Measurements from ENCODE around the gene SLC16A5.
A peak's percentile ranks its signal among the peaks of the same experiment; 100 is the strongest.
"Not testable (repeated sequence)": the region's sequence is repeated elsewhere in the genome, so short reads cannot be mapped to it uniquely, and the experiment has no call there.

The SLC16A5 gene

DNA sequence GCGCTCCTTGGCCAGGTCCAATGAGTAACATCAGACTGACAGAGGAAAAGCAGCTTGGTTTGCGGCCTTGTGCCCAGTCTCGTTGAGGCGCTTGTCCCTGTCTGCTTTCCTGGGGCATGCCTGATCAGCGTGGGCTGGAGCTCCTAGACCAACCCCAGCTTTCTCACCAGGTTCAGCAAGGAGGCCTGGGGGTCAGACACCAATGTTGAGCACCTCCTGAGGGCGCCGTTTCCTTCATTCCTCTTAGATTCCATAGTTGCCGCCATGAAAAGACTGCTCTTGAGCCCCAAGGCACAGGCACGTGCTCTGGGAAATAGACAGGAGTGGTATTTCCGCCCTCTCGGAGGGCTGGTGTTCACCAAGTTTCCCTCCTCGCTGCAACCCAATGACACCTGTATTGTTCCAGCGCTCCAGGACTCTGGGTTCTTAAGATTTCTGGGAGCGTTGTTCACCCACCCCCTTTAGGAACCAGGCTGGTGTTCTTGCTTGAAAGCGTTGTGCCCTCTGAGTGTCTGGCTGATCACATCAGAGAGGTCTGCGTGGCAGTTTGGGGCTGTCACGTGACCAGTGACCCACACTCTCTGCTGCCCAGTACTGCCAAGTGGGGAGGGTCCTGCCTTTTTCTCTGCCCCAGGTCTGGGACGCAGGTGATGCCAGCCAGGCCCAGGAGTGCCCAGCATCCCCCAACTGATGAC, 22.7 kb upstream of the SLC16A5 start:
- DNase-seq: no peak

- no peak for DNase-seq
Measured at GRCh38 chr17:75065562-75066151, 22.1 kb upstream of the SLC16A5 start.

- DNase-seq: no peak
Measured at GRCh38 chr17:75067856-75068255, 19.9 kb upstream of the SLC16A5 start.

GRCh38 chr17:75068750-75069149, 19.0 kb upstream of the SLC16A5 start:
- no peak for DNase-seq

- DNase-seq: no peak
Measured at GRCh38 chr17:75069783-75070182, 18.0 kb upstream of the SLC16A5 start.

GRCh38 chr17:75071478-75072271, 16.1 kb upstream of the SLC16A5 start:
- DNase-seq: not testable (repeated sequence)

- not testable (repeated sequence) for DNase-seq
Measured at GRCh38 chr17:75072909-75073308, 14.8 kb upstream of the SLC16A5 start.

- no peak for DNase-seq
Measured at GRCh38 chr17:75073618-75074047, 14.1 kb upstream of the SLC16A5 start.

DNA sequence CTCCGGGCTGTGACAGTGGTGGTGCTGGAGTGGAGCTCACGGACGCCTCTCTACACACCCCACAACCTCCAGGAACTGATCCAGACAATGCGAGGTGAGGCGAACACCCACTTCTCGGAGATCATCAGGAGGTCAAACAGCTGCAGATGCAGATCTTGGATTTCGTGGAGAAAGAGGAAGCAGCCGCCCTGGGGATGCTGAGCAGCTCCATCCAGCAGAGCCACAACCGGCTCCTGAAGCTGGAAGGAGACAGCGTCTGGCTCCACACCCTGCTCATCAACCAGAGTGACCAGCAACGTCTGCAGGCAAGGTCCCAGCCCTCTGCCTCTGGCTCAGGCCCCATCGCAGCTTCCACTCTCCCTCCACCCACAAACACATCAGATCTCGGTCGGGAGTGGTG, 13.2 kb upstream of the SLC16A5 start:
- no peak for DNase-seq

DNA sequence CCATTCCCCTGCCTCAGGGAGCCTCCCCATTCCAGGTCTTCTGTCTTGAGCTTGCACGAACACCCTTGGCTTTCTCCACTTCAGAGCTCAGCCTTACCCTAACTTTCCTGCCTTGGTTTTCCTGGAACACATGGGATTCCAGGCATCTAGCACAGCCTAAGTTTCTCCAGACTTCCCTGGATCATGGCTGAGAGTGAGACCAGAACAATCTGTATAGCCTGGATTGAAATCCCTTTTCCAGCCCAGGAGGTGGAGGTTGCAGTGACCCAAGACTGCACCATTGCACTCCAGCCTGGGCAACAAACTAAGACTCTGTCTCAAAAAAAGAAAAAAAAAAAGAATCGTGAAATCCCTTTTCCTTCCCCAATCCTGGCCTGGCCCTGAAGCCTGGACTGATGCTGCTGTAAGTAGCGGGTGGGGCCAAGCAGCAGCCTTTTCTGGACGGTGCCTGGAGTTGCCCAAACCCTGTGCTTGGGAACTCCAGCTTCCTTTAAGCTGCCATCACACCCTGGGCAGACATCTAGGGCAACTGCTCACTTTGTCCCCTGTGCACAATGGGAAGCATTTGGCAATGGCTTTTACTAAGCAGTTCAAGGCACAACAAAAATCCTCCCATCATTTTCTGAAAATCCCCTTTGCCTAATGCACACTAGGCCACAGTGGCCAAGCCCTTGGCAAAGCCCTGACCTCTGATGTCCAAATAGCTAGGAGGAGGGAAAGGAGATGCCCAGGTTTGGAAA, 12.0 kb upstream of the SLC16A5 start:
- DNase-seq: no peak

DNA sequence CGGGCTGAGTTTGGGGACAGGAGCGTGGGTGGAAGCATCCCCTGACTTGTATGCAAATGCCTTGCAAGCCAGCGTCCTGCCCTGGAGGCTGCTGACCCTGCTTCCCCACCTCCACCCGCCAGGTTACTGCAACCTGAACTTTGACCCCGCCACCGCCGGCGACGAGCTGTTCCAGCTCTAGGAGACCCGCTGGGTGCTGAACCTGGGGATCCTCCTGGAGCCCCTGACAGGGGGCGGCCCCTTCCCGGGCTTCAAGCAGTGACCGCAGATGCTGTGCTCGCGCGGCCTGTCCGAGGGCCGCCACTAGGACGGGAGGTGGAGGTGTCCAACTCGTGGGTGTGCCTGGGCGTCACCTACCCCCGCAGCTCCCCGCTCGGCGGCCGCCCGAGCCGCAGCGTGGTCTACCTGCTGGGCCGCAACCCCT, 10.7 kb upstream of the SLC16A5 start:
- no peak for DNase-seq

DNA sequence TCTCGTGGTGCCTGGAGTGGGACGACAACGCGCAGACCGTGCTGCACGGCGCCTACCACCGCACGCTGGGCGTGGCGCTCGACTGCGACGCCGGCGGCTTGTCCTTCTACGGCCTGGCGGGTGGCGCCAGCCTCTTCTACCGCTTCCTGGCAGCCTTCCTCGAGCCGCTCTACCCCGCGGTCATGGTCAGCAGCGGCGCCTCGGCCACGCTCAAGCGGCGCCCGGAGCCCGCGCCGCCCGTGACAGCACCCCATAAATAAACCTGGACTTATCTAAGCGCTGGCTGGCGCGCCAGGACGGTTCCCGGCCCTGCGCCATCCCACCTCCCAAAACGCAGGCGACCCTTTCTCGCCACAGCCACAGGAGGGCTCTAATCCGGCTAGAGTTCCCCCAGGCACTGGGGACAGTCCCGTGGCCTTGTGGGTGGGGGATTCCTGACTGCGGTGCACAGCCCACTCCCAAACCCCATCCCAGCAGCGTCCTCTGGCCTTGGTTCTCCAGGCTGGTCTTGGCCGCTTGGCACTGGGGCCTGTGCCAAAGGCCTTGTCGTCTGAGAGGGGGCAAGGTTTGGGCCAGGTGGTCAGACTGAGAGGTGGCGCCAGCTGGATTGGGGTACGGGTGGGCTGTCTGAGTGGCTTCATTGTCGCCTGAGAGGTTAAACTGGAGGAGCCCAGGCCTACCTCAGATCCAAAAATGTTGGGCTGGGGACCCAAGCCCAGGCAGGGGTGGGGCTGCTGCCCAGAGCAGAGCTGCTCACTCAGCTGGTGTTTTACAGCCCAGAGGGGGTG, 10.1 kb upstream of the SLC16A5 start:
- DNase-seq: peak; percentile 51

- no peak for DNase-seq
Measured at GRCh38 chr17:75078284-75079022, 9.3 kb upstream of the SLC16A5 start.

- DNase-seq: no peak
Measured at GRCh38 chr17:75079023-75079373, 8.8 kb upstream of the SLC16A5 start.

DNA sequence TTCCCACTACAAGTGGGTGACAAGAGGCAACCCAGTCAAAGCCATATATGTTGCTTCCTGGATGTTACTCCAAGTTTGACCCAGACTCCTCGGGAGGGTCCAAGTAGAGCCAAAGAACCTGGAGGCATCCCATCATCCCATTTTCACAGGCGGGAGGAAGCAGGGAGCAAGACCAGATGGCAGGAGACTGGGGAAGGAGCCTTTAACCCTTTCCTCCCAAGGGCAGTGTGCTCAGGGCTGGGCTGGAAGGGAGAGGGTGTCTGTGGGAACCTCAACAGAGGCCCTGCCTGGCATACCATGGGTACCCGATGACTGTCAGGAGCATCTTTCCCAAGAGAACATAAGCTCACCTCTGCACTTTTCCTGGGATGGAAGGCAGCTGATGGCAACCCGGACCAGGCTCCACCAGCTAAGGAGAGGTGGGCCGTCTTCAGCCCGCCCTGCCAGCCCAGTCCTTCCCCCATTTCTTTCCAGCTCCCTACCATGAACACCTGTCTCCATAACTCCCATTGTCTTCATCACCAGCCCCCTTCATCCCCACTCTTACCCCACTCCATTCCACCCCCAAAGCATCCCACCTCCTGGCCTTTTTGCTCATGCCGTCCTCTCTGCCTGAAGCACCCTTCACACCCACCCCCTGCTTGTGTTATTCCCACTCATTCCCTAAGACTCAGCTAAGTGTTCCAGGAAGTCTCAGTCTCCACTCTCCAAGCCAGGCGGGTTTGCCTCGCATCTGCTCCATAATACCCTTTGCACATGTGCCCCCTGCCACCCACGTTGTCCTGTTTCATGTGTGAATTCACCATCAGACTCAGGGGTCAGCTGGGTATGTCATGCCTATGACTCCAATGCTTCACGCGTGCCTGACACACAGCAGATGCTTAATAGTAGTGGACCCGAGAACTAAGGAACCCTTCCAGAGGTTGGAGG, 5.9 kb upstream of the SLC16A5 start:
- no peak for DNase-seq

GRCh38 chr17:75082683-75083082, 5.1 kb upstream of the SLC16A5 start:
- no peak for DNase-seq

DNA sequence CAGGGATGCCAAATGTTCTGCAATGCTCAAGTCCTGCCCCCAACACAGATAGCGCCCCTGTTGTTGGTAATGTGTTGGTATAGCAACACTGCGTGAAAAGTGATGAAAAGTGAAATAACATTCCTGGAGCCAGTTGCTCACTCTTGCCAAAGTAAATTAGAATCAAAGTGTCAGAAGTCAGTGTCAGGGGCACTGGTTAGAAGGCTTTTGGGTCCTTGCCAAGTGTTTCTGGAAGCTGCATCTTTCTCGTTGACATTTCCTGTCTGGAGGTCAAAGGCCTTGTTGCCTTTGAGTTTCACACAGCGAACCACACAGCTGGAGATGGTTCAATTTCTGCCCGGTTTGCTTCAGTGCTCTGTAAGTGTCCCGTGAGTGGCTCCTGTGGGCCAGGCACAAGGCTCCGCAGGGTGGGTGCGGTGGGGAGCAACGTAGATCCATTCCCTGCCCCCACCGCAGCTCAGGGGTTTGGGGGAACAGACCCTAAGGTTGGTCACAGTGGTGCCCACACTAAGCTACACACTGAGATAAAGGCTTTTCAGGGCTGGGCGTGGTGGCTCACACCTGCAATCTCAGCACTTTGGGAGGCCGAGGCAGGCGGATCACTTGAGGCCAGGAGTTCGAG, 3.6 kb upstream of the SLC16A5 start:
- DNase-seq: no peak

DNA sequence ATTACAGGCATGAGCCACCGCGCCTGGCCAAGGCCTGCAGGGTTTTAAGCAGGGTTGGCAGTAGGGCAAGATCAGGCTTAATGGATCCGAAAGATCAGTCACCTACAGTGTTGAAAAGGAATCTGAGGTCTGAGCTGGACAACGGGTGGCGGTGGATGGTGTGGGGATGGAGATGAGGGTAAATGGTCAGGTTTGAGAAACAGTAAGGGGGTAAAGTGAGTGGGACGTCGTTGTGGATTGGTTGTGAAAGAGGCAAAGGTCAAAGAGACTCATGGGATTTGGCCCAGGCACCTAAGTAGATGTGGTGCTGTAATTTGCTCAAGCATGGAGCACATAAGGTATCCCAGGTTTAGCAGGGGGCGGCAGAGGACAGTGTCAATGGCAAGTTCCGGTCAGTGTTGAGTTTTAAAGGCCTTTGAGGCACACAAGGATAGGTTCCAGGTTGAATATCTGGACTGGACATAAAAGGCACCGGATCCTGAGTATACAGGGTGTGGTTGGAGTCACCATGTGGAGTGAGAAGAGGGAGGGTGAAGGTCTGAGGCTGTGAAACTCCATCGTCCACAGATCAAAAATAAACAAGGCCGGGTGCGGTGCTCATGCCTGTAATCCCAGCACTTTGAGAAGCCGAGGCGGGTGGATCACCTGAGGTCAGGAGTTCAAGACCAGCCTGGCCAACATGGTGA, 1.1 kb upstream of the SLC16A5 start:
- DNase-seq: no peak

GRCh38 chr17:75087182-75087557, 584 bp upstream of the SLC16A5 start:
- no peak for DNase-seq
